NCI-H460 (cell line): Measurements from ENCODE around the gene APCS. TPM values are rescaled to one million over a fixed set of nuclear protein-coding genes. Genes with fewer than 3 reads are reported as not detected.
A peak's percentile ranks its signal among the peaks of the same experiment; 100 is the strongest.

ENCODE experiments used
- DNase-seq: peaks from one replicate; pipeline ENCODE4 v3.0.0-alpha.2; 2016; ENCODE audit warnings: low read depth; ENCODE audit errors: extremely low read depth
- polyA plus RNA-seq: library from polyadenylated mRNA; depleted of rRNA; stranded (reverse); fragments of >200 nt; gene quantifications from 2 replicates; pipeline ENCODE4 v1.2.3, GENCODE V29; 2014; cell fraction: nucleus; rRNA removed
- total RNA-seq: library from RNA; depleted of rRNA; stranded (reverse); fragments of >200 nt; shearing (Covaris generic); gene quantifications from 2 replicates; pipeline ENCODE4 v1.2.3, GENCODE V29; 2014; rRNA removed

The APCS gene
- not detected in 2 replicates for total RNA-seq
- not detected in 2 replicates for polyA plus RNA-seq

GRCh38 chr1:159587461-159587951, at the start of gene APCS:
Gene APCS, plus strand, starts transcription at chr1:159587826. Its CDS starts 96 bp downstream, at chr1:159587922.
- DNase-seq, result no peak

- DNase-seq, result no peak
Measured at GRCh38 chr1:159548126-159548525, 39.5 kb upstream of the APCS start.

GRCh38 chr1:159554261-159554660, 33.4 kb upstream of the APCS start:
- DNase-seq, result no peak

GRCh38 chr1:159554696-159555095, 32.9 kb upstream of the APCS start:
- no peak for DNase-seq

GRCh38 chr1:159556931-159557369, 30.7 kb upstream of the APCS start:
- DNase-seq, result no peak

GRCh38 chr1:159560599-159560998, 27.0 kb upstream of the APCS start:
- DNase-seq, result no peak

- DNase-seq, result no peak
Measured at GRCh38 chr1:159561497-159561896, 26.1 kb upstream of the APCS start.

- no peak for DNase-seq
Measured at GRCh38 chr1:159562680-159563079, 24.9 kb upstream of the APCS start.

GRCh38 chr1:159577446-159577845, 10.2 kb upstream of the APCS start:
- no peak for DNase-seq

- DNase-seq, result no peak
Measured at GRCh38 chr1:159580340-159580739, 7.3 kb upstream of the APCS start.

- DNase-seq, result no peak
Measured at GRCh38 chr1:159581422-159581821, 6.2 kb upstream of the APCS start.

GRCh38 chr1:159584536-159584935, 3.1 kb upstream of the APCS start:
- DNase-seq, result no peak

GRCh38 chr1:159591981-159592380, 4.4 kb downstream of the APCS start:
- no peak for DNase-seq

- DNase-seq, result no peak
Measured at GRCh38 chr1:159594625-159595405, 7.2 kb downstream of the APCS start.

GRCh38 chr1:159598196-159598595, 10.6 kb downstream of the APCS start:
- DNase-seq, result peak; percentile 44

GRCh38 chr1:159600894-159601293, 13.3 kb downstream of the APCS start:
- no peak for DNase-seq

- DNase-seq, result no peak
Measured at GRCh38 chr1:159602501-159602999, 14.9 kb downstream of the APCS start.

GRCh38 chr1:159612211-159612885, 24.7 kb downstream of the APCS start:
- no peak for DNase-seq

GRCh38 chr1:159632922-159633321, 45.3 kb downstream of the APCS start:
- DNase-seq, result no peak
